Progenitor cell of endocrine pancreas (in vitro differentiated cells): Measurements from ENCODE around the gene ABCB7. TPM values are rescaled to one million over a fixed set of nuclear protein-coding genes. Genes with fewer than 3 reads are reported as not detected.

Source experiments
- DNase-seq: peaks from one replicate; pipeline ENCODE4 v3.0.0; 2021; ENCODE audit warnings: low spot score; ENCODE audit not compliant: unreplicated experiment
- H3K27ac Mint-ChIP-seq: 2 replicates; pipeline ENCODE4 v1.8.0; 2021; ENCODE audit warnings: mild to moderate bottlenecking, moderate library complexity, mixed read lengths
- H3K27me3 Mint-ChIP-seq: 2 replicates; pipeline ENCODE4 v1.8.0; 2021; ENCODE audit warnings: mixed read lengths
- H3K36me3 Mint-ChIP-seq: 2 replicates; pipeline ENCODE4 v1.8.0; 2022; ENCODE audit warnings: mixed read lengths; ENCODE audit not compliant: insufficient read depth
- H3K4me1 Mint-ChIP-seq: 2 replicates; pipeline ENCODE4 v1.8.0; 2021; ENCODE audit warnings: low read depth, mixed read lengths
- H3K4me3 Mint-ChIP-seq: 2 replicates; pipeline ENCODE4 v1.8.0; 2021; ENCODE audit warnings: low read depth, mild to moderate bottlenecking, moderate library complexity, mixed read lengths
- H3K9me3 Mint-ChIP-seq: 2 replicates; pipeline ENCODE4 v1.8.0; 2021; ENCODE audit warnings: low read depth, mixed read lengths
- CTCF ChIP-seq: fragments of 200-600 bp; sonication (generic); IDR thresholded peaks from one replicate; pipeline ENCODE4 v1.5.0; 2021; ENCODE audit warnings: antibody characterized with exemption, mild to moderate bottlenecking; ENCODE audit not compliant: unreplicated experiment
- total RNA-seq: library from RNA; stranded (reverse); gene quantifications from 2 replicates; pipeline ENCODE4 v1.2.1, GENCODE V29; 2021

Gene ABCB7
- total RNA-seq, 1 donor from 2014 or later = 37.0 TPM

- no peak for TF ChIP-seq CTCF
- H3K4me1 Mint-ChIP-seq = no peaks in the 10 kb centered on the region
- peaks cover 39% of the 10 kb centered on the region for H3K9me3 Mint-ChIP-seq
- no peaks in the 10 kb centered on the region for H3K27me3 Mint-ChIP-seq
- no peak overlapping the region for H3K27ac Mint-ChIP-seq
- H3K36me3 Mint-ChIP-seq = peaks cover 11% of the 10 kb centered on the region
- H3K4me3 Mint-ChIP-seq = no peak overlapping the region
- DNase-seq = no peak
These were observed 71.3 kb downstream of the ABCB7 start for GRCh38 chrX:75084757-75085156.

GRCh38 chrX:75076429-75076828, 79.7 kb downstream of the ABCB7 start:
- peaks cover 12% of the 10 kb centered on the region for H3K9me3 Mint-ChIP-seq
- TF ChIP-seq CTCF = no peak
- DNase-seq = no peak
- no peaks in the 10 kb centered on the region for H3K27me3 Mint-ChIP-seq
- no peak overlapping the region for H3K27ac Mint-ChIP-seq
- H3K36me3 Mint-ChIP-seq = peaks cover 6% of the 10 kb centered on the region
- H3K4me3 Mint-ChIP-seq = no peak overlapping the region
- no peaks in the 10 kb centered on the region for H3K4me1 Mint-ChIP-seq

DNA sequence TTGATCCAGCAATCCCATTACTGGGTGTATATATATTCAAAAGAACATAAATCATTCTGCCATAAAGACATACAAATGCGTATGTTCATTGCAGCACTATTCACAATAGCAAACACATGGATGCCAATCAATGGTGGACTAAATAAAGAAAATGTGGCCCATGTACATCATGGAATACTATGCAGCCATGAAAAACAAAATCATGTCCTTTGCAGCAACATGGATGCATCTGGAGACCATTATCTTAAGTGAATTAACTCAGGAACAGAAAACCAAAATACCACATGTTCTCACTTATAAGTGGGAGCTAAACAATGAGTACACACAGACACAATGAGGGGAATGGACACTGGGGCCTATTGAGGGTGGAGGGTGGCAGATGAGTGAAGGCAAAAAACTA, 81.6 kb downstream of the ABCB7 start:
- H3K4me3 Mint-ChIP-seq = no peak overlapping the region
- H3K27me3 Mint-ChIP-seq = no peaks in the 10 kb centered on the region
- H3K9me3 Mint-ChIP-seq = peaks cover 6% of the 10 kb centered on the region
- H3K4me1 Mint-ChIP-seq = no peaks in the 10 kb centered on the region
- no peak overlapping the region for H3K27ac Mint-ChIP-seq
- peaks cover 2% of the 10 kb centered on the region for H3K36me3 Mint-ChIP-seq
- TF ChIP-seq CTCF = no peak
- DNase-seq = no peak

DNA sequence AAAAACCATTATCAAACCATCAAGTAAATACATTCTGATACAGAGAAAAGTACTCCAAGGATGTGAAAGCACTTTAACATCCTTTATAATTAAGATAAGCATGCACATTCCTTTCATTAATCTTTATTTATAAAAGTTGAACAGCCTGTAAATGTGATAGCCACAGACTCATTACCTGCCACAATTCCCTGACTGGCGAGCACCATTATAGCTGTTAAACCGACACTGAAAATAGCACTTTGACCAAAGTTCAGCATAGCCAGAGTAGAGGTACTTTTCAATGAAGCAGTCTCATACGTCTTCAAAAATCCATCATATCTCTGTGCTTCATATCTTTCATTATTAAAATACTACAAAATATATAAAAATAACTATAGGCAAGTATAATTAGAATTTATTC, 84.7 kb downstream of the ABCB7 start:
- Mint-ChIP-seq H3K27ac (no peak overlapping the region), H3K4me3 (no peak overlapping the region), H3K36me3 (peaks cover 4% of the 10 kb centered on the region), H3K27me3 (no peaks in the 10 kb centered on the region), H3K4me1 (no peaks in the 10 kb centered on the region), H3K9me3 (peaks cover 3% of the 10 kb centered on the region)
- TF ChIP-seq CTCF = no peak
- no peak for DNase-seq

- no peak for DNase-seq
- Mint-ChIP-seq H3K4me1 (no peaks in the 10 kb centered on the region), H3K9me3 (peaks cover 3% of the 10 kb centered on the region), H3K4me3 (no peak overlapping the region), H3K36me3 (peaks cover 2% of the 10 kb centered on the region), H3K27me3 (no peaks in the 10 kb centered on the region), H3K27ac (no peak overlapping the region)
- no peak for TF ChIP-seq CTCF
These were observed 88.2 kb downstream of the ABCB7 start for GRCh38 chrX:75067931-75068330.
